ENCODE results near the gene CNDP2.

The CNDP2 gene

GRCh38 chr18:74571895-74572680, 75.9 kb downstream of the CNDP2 start:
- no peak for DNase-seq (ENCODE audit: low spot score)

- DNase-seq (ENCODE audit: low spot score), result no peak
Measured at GRCh38 chr18:74573053-74573452, 76.9 kb downstream of the CNDP2 start.
